Activated CD4-positive, alpha-beta T cell treated with anti-CD3 and anti-CD28 coated beads, Interleukin-2, amount 50 U/mL, for 24 hours (primary cell): ENCODE data around the gene SPINK1.
"Not testable (repeated sequence)": the region's sequence is repeated elsewhere in the genome, so short reads cannot be mapped to it uniquely, and the experiment has no call there.

Source experiments
- DNase-seq, 2 donors: peaks; one replicate each; pipeline ENCODE4 v3.0.0-alpha.2; 2020; ENCODE audit warnings: low read depth in 1 of 2, low spot score in 1 of 2

SPINK1 gene

GRCh38 chr5:147854894-147855773 is 23.7 kb upstream of the SPINK1 start:
- DNase-seq = no peak

- no peak for DNase-seq
Measured at GRCh38 chr5:147854331-147854730, 22.9 kb upstream of the SPINK1 start.

GRCh38 chr5:147853372-147853987 is 22.0 kb upstream of the SPINK1 start:
- no peak for DNase-seq

GRCh38 chr5:147852365-147852764 is 20.9 kb upstream of the SPINK1 start:
- DNase-seq = no peak

- DNase-seq = no peak
Measured at GRCh38 chr5:147851578-147851977, 20.1 kb upstream of the SPINK1 start.

- no peak for DNase-seq
Measured at GRCh38 chr5:147849226-147849625, 17.8 kb upstream of the SPINK1 start.

- DNase-seq = no peak
Measured at GRCh38 chr5:147845618-147846017, 14.1 kb upstream of the SPINK1 start.

GRCh38 chr5:147844846-147845245 is 13.4 kb upstream of the SPINK1 start:
- no peak for DNase-seq

GRCh38 chr5:147842869-147843268 is 11.4 kb upstream of the SPINK1 start:
- DNase-seq = no peak

GRCh38 chr5:147836439-147836838 is 5.0 kb upstream of the SPINK1 start:
- no peak for DNase-seq

GRCh38 chr5:147835386-147835798 is 3.9 kb upstream of the SPINK1 start:
- no peak for DNase-seq

GRCh38 chr5:147832541-147832940 is 1.1 kb upstream of the SPINK1 start:
- no peak for DNase-seq

GRCh38 chr5:147830035-147830434 is 1.4 kb downstream of the SPINK1 start:
- DNase-seq = no peak

GRCh38 chr5:147827017-147827416 is 4.5 kb downstream of the SPINK1 start:
- DNase-seq = not testable (repeated sequence)

- no peak for DNase-seq
Measured at GRCh38 chr5:147826361-147826760, 5.1 kb downstream of the SPINK1 start.

- DNase-seq = peak in 1 of 2 donors; percentile 11
Measured at GRCh38 chr5:147822686-147823491, 8.6 kb downstream of the SPINK1 start.

- not testable (repeated sequence) for DNase-seq
Measured at GRCh38 chr5:147822222-147822621, 9.2 kb downstream of the SPINK1 start.

GRCh38 chr5:147821766-147822165 is 9.7 kb downstream of the SPINK1 start:
- DNase-seq = no peak

- no peak for DNase-seq
Measured at GRCh38 chr5:147819261-147819770, 12.2 kb downstream of the SPINK1 start.

GRCh38 chr5:147818290-147818689 is 13.2 kb downstream of the SPINK1 start:
- no peak for DNase-seq

- DNase-seq = no peak
Measured at GRCh38 chr5:147813696-147814095, 17.8 kb downstream of the SPINK1 start.
